Endothelial cell of umbilical vein (primary cell): ENCODE measurements around the gene CNTN1. TPM values are rescaled to one million over a fixed set of nuclear protein-coding genes. Genes with fewer than 3 reads are reported as not detected.

Source experiments
- BruUV-seq: library from RNA; stranded (reverse); fragments of 400-500 nt; replicated peaks from 2 replicates; lab custom pipeline; 2021; lab: Mats Ljungman, UMichigan
- CTCF ChIA-PET: fragments of 300-600, 350-600 bp; sonication (Branson Sonifier 250); formaldehyde crosslinking; loops from one replicate; lab custom pipeline; 2021; ENCODE audit warnings: antibody characterized with exemption, inconsistent platforms; lab: Charles Lee
- POLR2A ChIA-PET: fragments of 300-600, 350-600 bp; sonication (Branson Sonifier 250); formaldehyde crosslinking; loops from one replicate; lab custom pipeline; 2021; ENCODE audit warnings: antibody characterized with exemption, inconsistent platforms; lab: Charles Lee
- DNase-seq: peaks from one replicate; pipeline ENCODE4 v3.0.0-alpha.2; 2011; ENCODE audit warnings: low read depth, low spot score
- FAIRE-seq: peaks from 2 replicates; lab custom pipeline; 2011; peaks lifted over from hg19 to GRCh38; lab: Jason Lieb, UNC
- H2AFZ ChIP-seq: 2 replicates; pipeline ENCODE4 v1.6.0; 2012; ENCODE audit warnings: low read depth, low read length, control low read depth, inconsistent platforms
- H3K27ac ChIP-seq: 2 replicates; pipeline ENCODE4 v1.5.1; 2011; ENCODE audit warnings: low read depth, mild to moderate bottlenecking, control low read depth, low read length, moderate library complexity; ENCODE audit not compliant: insufficient read depth
- H3K27me3 ChIP-seq, 2 experiments: 2 replicates each; pipeline versions ENCODE4 v1.6.0 to v1.6.1; 2011; ENCODE audit warnings: low read length in 2 of 2, mixed read lengths in 1 of 2; ENCODE audit not compliant: control insufficient read depth in 2 of 2, insufficient read depth in 2 of 2
- H3K36me3 ChIP-seq, 2 experiments: 2 replicates in 1 of 2; 3 replicates in 1 of 2; pipeline ENCODE4 v1.5.1; 2011; ENCODE audit warnings: low read length in 2 of 2, mild to moderate bottlenecking in 1 of 2, moderate library complexity in 1 of 2; ENCODE audit not compliant: control insufficient read depth in 2 of 2, insufficient read depth in 2 of 2; ENCODE audit errors: extremely low read depth in 1 of 2
- H3K4me1 ChIP-seq: 3 replicates; pipeline ENCODE4 v1.5.1; 2011; ENCODE audit warnings: mild to moderate bottlenecking, low read length; ENCODE audit not compliant: control insufficient read depth, insufficient read depth; ENCODE audit errors: extremely low read depth
- H3K4me2 ChIP-seq: 2 replicates; pipeline ENCODE4 v1.6.1; 2011; ENCODE audit warnings: low read length, control low read depth, mixed read lengths; ENCODE audit not compliant: insufficient read depth
- H3K4me3 ChIP-seq, 3 experiments: fragments of 200-600 bp in 1 of 3; sonication (generic), shearing (Covaris generic) in 1 of 3; replicated peaks in 1 of 3; 2 replicates each; pipeline ENCODE4 v1.5.1; 2011 to 2016; ENCODE audit warnings: control low read depth in 3 of 3, low read length in 3 of 3, mild to moderate bottlenecking in 2 of 3, inconsistent platforms in 1 of 3, low read depth in 1 of 3, moderate library complexity in 1 of 3; ENCODE audit not compliant: insufficient read depth in 1 of 3
- H3K79me2 ChIP-seq: 2 replicates; pipeline ENCODE4 v1.6.0; 2012; ENCODE audit warnings: low read length, inconsistent platforms; ENCODE audit not compliant: control insufficient read depth, insufficient read depth
- H3K9ac ChIP-seq: replicated peaks from 2 replicates; pipeline ENCODE3; 2011; ENCODE audit warnings: low read length, control low read depth; ENCODE audit not compliant: insufficient read depth; ENCODE audit errors: extremely low read depth
- H3K9me1 ChIP-seq: replicated peaks from 3 replicates; pipeline ENCODE4 v1.6.0; 2011; ENCODE audit warnings: mild to moderate bottlenecking, low read length; ENCODE audit not compliant: control insufficient read depth, insufficient read depth; ENCODE audit errors: extremely low read depth
- H3K9me3 ChIP-seq: replicated peaks from 2 replicates; pipeline ENCODE4 v1.5.1; 2012; ENCODE audit warnings: low read length, inconsistent platforms; ENCODE audit not compliant: control insufficient read depth, insufficient read depth
- H4K20me1 ChIP-seq: replicated peaks from 2 replicates; pipeline ENCODE3; 2011; ENCODE audit warnings: mild to moderate bottlenecking, low read length; ENCODE audit not compliant: control insufficient read depth, insufficient read depth; ENCODE audit errors: extremely low read depth
- EZH2 ChIP-seq: IDR thresholded peaks from 2 replicates; pipeline ENCODE4 v1.6.1; 2012; ENCODE audit warnings: borderline replicate concordance, low read depth, mild to moderate bottlenecking, moderate library complexity, low read length, inconsistent platforms; ENCODE audit not compliant: severe bottlenecking
- FOS ChIP-seq: IDR thresholded peaks from 2 replicates; pipeline ENCODE4 v1.6.1; 2011; ENCODE audit warnings: mild to moderate bottlenecking, low read length, moderate library complexity, borderline replicate concordance; ENCODE audit not compliant: insufficient read depth
- GATA2 ChIP-seq: IDR thresholded peaks from 2 replicates; pipeline ENCODE4 v1.7.0; 2011; ENCODE audit warnings: low read depth, mild to moderate bottlenecking, moderate library complexity, mixed read lengths, low read length; ENCODE audit not compliant: insufficient read length, insufficient read depth
- JUN ChIP-seq: IDR thresholded peaks from 2 replicates; pipeline ENCODE4 v1.6.1; 2011; ENCODE audit warnings: borderline replicate concordance, low read depth; ENCODE audit not compliant: insufficient read length, insufficient read depth
- MAX ChIP-seq: IDR thresholded peaks from 2 replicates; pipeline ENCODE4 v1.6.1; 2011; ENCODE audit not compliant: insufficient read depth, insufficient read length
- MYC ChIP-seq: IDR thresholded peaks from one replicate; pipeline ENCODE4 v1.6.1; 2011; ENCODE audit warnings: mild to moderate bottlenecking, low read depth, low read length
- POLR2A ChIP-seq: IDR thresholded peaks from 2 replicates; pipeline ENCODE4 v1.6.1; 2012; ENCODE audit warnings: low read depth, mild to moderate bottlenecking, control low read depth, low read length
- POLR2AphosphoS5 ChIP-seq: IDR thresholded peaks from 2 replicates; pipeline ENCODE4 v1.6.1; 2012; ENCODE audit warnings: low read depth, mild to moderate bottlenecking, control low read depth, low read length, moderate library complexity; ENCODE audit not compliant: insufficient read depth
- dilution Hi-C: fragments of 300-500 bp; cut with MboI; formaldehyde crosslinking; loops from one replicate; pipeline ENCODE4 v1.15.0; 2019; ENCODE audit warnings: low sequenced_read_pairs; ENCODE audit not compliant: extremely low pct_ligation_motif_present
- intact Hi-C: fragments of 100-400 bp; cut with micrococcal nuclease; formaldehyde crosslinking; loops from one replicate; pipeline ENCODE4 v1.10.0; 2022
- polyA plus RNA-seq, 4 experiments: library from polyadenylated mRNA; depleted of rRNA in 3 of 4; stranded (reverse) in 3 of 4; unstranded in 1 of 4; fragments of >200 nt; gene quantifications; 2 replicates each; pipeline versions ENCODE4 v1.2.1 to v1.2.3, GENCODE V29; 2011 to 2012; ENCODE audit warnings: missing spikeins in 1 of 4
- total RNA-seq: library from RNA; stranded (reverse); gene quantifications from 2 replicates; pipeline ENCODE4 v1.2.3, GENCODE V29; 2021
- TF ChIP-seq, protein P1 (sequence below), 2 donors: IDR thresholded peaks; 1 replicate in 1 of 2; 2 replicates in 1 of 2; pipeline ENCODE4 v1.5.1; 2011; ENCODE audit warnings: low read length in 2 of 2, mild to moderate bottlenecking in 2 of 2, moderate library complexity in 2 of 2, control low read depth in 1 of 2, inconsistent platforms in 1 of 2, low read depth in 1 of 2; ENCODE audit not compliant: insufficient read depth in 1 of 2; ENCODE audit errors: extremely low read depth in 1 of 2

CNTN1 gene
- total and polyA plus RNA-seq, 2 donors (not counting 3 experiments of a cell fraction or from before 2014, with no cell fraction given) = 0.07 TPM; not detected in 1

DNA sequence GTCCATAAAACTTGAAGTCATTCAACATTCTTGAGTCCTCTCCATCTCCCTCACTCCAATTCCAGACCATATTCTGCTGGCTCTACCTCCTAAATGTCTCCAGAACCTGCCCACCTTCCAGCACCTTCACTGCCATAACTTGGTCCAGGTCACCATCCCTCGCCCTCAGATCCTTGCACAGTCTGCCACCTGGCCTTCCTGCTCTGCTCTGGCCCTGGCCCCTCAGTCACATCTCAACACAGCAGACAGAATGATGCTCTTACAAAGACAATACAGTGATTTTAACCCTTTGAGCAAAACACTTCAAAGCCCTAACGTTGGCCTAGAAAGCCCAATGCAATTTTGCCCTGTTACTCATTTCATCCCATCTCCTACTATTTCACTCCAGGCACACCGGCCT, 414.1 kb downstream of the CNTN1 start:
- dilution Hi-C loops = no loop called here
- POLR2A ChIA-PET = no interaction called here

More for the DNA sequence above, 414.1 kb downstream of the CNTN1 start:
- FAIRE-seq (no peak), DNase-seq (no peak)
- H3K4me3 ChIP-seq = no peak overlapping the region
- no peaks in the 10 kb centered on the region for H3K4me1 ChIP-seq
- no peak for TF ChIP-seq MYC
- TF ChIP-seq EZH2 = no peak
- TF ChIP-seq POLR2AphosphoS5 = no peak
- TF ChIP-seq MAX = no peak
- no peak for TF ChIP-seq POLR2A
- TF ChIP-seq GATA2 = no peak
- TF ChIP-seq, protein P1, sequence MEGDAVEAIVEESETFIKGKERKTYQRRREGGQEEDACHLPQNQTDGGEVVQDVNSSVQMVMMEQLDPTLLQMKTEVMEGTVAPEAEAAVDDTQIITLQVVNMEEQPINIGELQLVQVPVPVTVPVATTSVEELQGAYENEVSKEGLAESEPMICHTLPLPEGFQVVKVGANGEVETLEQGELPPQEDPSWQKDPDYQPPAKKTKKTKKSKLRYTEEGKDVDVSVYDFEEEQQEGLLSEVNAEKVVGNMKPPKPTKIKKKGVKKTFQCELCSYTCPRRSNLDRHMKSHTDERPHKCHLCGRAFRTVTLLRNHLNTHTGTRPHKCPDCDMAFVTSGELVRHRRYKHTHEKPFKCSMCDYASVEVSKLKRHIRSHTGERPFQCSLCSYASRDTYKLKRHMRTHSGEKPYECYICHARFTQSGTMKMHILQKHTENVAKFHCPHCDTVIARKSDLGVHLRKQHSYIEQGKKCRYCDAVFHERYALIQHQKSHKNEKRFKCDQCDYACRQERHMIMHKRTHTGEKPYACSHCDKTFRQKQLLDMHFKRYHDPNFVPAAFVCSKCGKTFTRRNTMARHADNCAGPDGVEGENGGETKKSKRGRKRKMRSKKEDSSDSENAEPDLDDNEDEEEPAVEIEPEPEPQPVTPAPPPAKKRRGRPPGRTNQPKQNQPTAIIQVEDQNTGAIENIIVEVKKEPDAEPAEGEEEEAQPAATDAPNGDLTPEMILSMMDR (IDR thresholded peaks at IDR 0.05; ENCODE audit: extremely low read depth in 1 of 2, insufficient read depth in 1 of 2, low read depth in 1 of 2, low read length in 2 of 2) = no peak
- TF ChIP-seq FOS = no peak
- TF ChIP-seq JUN = no peak
- no peaks in the 10 kb centered on the region for H3K36me3 ChIP-seq
- H3K9ac ChIP-seq = no peak overlapping the region
- intact Hi-C loops = no loop called here
- no TSS peak for BruUV-seq
- H3K4me2 ChIP-seq = no peak overlapping the region
- no peak overlapping the region for H2AFZ ChIP-seq
- H4K20me1 ChIP-seq = no peaks in the 10 kb centered on the region
- CTCF ChIA-PET = no interaction called here
- no peak overlapping the region for H3K27ac ChIP-seq
- H3K9me1 ChIP-seq = no peaks in the 10 kb centered on the region
- no peaks in the 10 kb centered on the region for H3K27me3 ChIP-seq
- H3K9me3 ChIP-seq = no peaks in the 10 kb centered on the region
- H3K79me2 ChIP-seq = no peaks in the 10 kb centered on the region
